GM19099 (cell line): ENCODE results near the gene PAX2.

Source experiments
- POLR2A ChIP-seq: IDR thresholded peaks from 3 replicates; pipeline ENCODE4 v1.6.1; 2011; ENCODE audit warnings: low read depth; ENCODE audit not compliant: insufficient read length; ENCODE audit errors: extremely low read depth

Gene PAX2

GRCh38 chr10:100741378-100742075 is 3.9 kb upstream of the PAX2 start:
- no peak for TF ChIP-seq POLR2A

GRCh38 chr10:100742076-100742771 is 3.2 kb upstream of the PAX2 start:
- TF ChIP-seq POLR2A, result no peak

GRCh38 chr10:100742936-100743335 is 2.4 kb upstream of the PAX2 start:
- TF ChIP-seq POLR2A, result no peak

DNA sequence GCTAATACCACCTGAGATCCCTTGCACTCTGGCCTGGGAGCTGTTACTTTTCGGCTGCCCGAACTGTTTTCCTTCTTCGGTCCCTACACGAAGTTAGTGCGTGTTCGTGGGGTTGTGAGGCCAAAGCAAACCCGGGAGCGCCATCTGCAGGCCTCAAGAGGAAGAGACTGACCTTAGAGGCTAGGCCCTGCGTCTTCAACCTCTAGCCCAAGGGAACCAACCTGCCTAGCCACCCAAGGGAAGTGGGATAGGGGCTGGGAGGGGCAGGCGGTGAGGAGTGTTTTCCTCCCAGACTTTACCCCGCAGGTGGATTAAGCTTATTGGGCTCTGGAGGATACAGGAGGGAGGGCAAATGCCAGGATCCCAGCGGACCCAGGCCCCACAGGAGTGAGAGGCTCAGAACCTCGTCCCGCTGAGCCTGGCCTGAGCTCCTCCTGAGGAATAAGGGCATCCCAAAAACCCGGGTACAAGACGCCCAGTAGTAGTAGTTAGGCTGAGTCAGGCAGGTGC is 1.7 kb upstream of the PAX2 start:
- no peak for TF ChIP-seq POLR2A

- no peak for TF ChIP-seq POLR2A
Measured at GRCh38 chr10:100744136-100744986, 1.0 kb upstream of the PAX2 start.

DNA sequence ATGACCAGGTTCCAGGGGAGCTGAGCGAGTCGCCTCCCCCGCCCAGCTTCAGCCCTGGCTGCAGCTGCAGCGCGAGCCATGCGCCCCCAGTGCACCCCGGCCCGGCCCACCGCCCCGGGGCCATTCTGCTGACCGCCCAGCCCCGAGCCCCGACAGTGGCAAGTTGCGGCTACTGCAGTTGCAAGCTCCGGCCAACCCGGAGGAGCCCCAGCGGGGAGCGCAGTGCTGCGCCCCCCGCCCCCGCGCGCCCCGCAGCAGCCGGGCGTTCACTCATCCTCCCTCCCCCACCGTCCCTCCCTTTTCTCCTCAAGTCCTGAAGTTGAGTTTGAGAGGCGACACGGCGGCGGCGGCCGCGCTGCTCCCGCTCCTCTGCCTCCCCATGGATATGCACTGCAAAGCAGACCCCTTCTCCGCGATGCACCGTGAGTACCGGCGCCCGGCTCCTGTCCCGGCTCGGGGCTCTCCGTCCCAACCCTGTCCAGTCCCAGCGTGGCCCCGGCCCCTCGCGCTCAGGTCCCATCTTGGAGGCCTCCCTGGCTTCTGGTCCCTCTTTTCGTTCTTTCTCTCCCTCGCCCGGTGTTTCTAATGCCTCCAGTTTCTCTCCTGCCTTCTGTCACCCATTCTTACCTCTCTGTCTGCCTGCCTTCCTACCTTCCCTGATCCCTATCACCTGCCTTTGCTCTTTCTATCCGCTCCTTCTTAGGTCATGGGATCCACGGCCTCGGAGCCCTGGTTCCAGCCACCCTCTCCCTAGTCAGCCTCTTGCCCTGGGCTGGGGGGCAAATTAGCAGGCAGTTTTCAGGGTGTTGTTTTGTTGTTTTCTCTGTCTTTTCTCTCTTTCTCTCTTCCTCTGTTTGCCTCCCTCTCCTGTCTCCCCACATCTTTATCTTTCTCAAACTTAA is 751 bp downstream of the PAX2 start:
- TF ChIP-seq POLR2A, result no peak

DNA sequence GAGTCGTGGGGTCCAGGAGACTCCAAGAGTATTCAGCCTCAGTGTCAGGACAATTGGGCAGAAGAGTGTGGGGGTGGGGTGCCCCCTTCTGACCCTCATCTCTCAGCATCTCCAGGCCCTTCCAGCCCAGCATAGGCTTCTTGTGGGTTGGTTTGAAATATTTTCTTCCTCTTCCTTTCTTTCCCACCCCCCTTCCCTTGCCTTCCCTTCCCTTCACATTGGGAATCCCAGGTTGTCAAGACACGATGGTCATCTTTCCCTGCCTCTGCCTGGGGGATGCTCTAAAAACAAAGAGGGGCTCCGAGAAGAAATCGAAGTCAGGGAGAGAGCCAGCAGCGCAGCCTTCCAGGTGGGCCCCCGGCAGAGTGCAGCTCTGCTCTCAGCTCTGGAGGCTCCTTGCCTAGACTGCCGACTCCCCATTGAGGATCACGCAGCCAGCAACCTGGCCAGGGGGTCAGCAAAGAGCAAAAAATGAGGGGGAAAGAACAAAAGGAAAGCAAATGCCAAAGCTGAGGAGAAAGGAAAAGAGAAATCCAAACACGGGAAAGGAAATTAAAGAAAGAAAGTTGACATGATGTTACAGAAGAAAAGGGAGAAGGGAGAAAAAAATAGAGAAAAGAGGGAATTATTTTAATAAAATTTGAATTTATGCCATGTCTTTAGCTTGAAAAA is 1.5 kb downstream of the PAX2 start:
- TF ChIP-seq POLR2A, result no peak

DNA sequence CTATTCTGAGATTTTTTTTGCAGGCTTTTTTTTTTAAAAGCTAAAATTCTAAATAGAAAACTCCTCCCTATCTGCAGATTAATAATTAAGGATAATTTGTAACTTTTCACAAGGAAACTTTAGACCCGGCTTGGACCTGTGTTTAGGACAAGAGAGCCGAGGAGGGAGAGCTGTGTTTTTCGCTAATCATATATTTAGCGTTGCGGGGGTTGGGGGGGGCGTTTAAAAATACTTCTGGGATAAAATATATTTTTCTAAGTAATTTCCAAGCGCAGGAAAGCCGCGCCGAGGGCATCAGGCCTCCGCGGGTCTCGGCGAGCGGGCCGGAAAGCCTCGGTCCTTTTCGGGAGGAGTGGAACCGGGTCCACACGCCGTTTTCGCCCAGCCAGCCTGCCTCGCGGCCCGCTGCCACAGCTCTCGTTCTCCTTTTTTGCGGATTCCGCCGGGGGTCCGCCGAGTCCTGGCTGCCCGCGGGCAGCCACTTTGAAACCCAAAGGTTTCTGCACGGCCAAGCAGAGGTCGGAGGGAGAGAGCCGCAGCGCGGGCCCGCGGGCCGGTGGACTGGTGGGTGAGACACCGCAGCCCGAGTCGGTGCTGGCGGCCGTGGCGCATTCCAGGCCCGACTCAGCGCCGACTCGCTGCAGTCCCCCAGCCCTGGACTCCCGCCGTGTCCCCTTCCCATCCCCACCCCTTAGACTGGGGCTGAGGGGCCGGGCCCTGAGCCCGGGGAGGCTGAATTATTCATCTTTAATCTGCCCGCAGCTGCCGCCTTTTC is 2.3 kb downstream of the PAX2 start:
- no peak for TF ChIP-seq POLR2A

DNA sequence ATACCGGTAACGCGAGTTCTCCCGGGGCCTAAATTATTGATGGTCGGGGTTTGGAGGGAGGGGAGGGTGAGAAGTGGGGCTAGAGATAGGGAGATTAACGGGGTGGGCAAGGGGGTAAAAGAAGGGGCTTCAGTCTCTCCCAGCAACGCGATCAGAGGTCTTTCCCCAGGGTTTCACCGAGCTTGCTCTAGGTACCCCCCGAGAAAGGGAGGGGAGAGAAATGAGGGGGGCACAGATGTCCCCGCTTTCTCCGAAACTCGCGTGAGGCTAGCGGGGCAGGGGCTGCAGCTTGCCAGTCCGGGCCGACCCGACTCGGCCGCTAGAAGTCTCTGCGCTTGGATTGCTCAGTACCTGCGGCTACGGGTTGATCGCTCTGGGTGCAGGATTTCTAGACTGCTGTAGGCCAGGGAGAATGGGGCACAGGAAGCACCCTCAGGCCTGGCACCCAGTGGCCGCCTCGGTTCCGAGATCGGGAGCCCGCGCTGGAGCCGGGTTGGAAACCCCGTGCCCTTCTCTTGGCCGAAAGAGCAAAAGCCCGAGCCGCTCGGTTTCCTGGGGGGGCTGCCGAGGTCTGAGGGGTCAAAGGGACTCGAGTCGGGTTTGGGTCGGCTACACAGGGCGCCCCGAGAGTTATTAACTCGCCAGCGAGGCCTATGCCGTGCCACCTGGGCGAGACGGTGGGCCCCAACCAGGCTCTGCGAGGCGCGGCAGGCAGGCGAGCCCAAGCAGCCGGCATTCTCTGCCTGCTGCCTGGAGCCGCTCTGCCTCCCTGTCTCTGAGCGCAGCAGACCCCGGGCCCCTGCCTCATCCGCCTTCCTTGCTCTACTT is 3.1 kb downstream of the PAX2 start:
- TF ChIP-seq POLR2A, result no peak

DNA sequence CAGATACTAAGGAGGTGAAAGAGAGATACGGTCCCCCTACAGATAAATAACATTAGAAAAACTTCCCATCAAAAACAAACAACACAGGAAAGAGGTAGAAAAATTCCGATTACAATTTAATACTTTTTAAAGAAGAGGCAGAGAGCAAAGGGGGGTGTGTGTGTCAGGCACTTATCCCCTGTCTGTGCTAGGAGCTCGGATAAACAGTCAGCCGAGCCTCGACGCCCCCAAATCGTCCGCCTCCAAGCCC is 3.6 kb downstream of the PAX2 start:
- no peak for TF ChIP-seq POLR2A

DNA sequence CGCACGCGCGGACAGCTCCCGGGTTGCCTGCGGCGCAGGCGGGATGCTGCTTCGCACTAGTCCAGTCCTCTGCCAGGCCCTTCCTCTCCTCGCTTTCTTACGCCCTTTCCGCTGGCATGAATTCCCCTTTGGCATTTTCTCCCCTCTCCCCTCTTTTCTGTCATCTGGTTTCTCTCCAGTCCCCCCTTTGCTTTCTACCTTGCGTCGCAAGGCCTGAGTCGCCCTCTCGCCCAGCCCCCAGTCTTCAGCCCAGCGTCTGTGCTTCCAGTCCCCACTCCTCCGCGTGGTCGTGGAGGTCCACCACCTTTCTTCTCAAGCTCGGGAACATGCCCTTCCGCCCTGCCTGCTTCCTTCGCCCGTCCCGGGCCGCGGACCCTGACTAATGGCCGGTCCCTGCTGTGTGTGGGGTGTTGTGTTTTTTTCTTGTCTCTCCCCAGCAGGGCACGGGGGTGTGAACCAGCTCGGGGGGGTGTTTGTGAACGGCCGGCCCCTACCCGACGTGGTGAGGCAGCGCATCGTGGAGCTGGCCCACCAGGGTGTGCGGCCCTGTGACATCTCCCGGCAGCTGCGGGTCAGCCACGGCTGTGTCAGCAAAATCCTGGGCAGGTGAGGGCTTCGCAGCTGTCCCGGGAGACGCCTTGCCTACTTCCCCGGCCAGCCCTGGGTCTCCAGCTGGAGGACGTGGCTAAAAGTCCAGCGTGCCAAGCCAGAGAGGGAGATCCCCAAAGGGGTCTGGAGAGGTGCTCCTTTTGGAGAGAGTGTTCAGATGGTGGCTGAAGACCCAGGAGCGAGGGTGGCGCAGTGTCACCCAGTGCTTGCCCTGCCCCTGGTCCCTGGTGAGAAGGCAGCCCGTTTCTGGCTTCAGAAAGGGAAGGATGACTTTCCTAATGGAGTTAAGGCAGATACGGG is 4.2 kb downstream of the PAX2 start:
- TF ChIP-seq POLR2A, result no peak

DNA sequence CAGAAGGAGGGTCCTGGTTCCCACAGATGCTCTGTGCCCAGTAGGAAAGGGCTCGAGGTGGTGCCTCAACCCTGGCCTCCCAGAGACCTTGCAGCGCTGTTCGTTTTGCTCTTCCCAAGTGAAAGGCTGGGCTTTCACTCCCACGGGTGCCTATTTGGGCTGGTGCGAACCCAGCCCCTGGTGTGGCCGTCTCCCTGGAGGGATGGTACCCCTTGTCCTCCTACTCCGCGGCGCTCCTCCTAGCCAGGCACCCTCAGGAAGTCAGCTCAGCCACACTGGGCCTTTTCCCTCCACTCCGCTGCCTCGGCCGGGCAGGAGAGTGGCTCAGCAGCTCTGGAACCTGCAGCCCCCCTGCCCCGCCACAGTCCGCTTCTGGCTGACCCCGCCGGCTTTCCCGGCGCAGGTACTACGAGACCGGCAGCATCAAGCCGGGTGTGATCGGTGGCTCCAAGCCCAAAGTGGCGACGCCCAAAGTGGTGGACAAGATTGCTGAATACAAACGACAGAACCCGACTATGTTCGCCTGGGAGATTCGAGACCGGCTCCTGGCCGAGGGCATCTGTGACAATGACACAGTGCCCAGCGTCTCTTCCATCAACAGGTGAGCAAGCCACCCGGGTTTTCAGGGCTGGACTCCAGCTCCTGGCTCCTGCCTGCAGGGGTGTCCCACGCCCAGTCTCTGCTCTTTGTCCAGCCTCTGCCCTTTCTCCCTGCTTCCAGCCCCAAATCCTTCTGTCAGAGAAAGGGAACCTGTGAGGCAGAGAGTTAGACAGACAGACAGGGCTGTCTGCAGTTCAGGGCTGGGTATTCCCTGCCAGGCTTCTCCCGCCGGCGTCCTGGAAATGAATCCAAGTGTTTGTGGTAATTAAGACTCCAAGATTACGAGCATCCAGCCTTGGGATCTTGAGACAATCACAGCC is 5.2 kb downstream of the PAX2 start:
- TF ChIP-seq POLR2A, result no peak
